ENCODE results near the gene WDR7.

WDR7 gene

DNA sequence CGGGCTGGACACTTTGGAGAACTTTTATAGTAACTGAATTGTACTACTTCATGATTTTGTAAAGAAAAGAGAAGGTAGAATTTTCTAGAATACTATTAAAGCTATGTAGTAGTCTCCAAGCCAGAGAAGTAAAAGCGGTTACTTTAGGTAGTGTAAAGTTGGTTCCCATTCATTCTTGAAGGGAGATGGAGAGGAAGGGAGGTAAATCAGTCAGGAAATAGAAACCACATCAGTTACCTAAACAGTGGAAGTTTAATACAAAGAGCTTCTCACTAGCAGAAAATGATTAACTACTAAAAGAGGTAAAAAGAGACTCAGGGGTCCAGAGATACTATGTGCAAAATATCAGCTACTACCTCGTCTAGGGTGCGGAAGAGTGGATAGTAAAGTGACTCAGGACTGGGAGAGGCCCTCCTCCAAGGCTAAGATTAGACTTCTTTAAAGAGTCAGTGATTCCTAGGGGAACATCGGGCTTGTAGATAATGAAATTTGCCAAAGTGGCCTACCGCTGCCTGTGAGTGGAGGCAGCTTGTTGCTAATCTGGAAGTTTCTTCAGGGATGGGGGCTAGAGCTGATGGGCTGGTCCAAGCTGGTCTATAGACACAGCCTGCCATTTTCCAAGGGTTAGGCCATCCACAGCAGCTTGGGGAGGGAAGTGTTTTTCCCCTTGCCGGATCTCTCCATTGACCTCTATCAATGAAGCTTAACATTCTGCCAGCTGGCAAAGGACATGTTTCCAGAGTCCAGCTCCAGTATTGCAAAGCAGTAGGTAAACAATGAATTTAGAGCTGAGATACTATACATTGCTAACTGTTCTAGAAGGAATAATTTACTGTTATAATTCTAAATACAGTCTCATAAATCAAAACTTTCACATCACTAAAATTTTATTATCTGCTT is 249.3 kb downstream of the WDR7 start:
- POLR2A ChIA-PET = no interaction called here
- no peak for TF ChIP-seq ZNF384 (IDR thresholded peaks at IDR 0.05)
- CTCF ChIA-PET = no interaction called here
- no peak for DNase-seq (ENCODE audit: extremely low spot score)

DNA sequence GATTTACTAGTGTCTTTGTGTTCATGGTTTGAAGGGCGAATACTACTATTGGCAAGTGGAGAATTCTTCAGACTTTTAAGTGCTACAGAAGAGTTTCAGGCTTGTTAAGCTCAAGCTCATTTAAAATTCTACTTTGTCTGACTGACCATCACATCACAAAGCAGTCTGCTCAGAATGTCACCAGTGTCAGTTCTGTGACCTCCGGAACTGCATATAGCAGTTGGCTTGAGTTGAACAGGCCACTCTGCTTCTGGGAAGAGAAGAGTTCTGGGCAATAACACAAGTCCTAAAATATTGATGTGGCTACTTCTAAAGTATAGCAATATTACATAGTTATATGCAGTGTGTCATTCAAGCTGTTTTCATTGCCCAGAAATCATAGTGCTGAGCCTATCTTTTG is 250.8 kb downstream of the WDR7 start:
- CTCF ChIA-PET = no interaction called here
- POLR2A ChIA-PET = no interaction called here
- no peak for DNase-seq (ENCODE audit: extremely low spot score)

DNA sequence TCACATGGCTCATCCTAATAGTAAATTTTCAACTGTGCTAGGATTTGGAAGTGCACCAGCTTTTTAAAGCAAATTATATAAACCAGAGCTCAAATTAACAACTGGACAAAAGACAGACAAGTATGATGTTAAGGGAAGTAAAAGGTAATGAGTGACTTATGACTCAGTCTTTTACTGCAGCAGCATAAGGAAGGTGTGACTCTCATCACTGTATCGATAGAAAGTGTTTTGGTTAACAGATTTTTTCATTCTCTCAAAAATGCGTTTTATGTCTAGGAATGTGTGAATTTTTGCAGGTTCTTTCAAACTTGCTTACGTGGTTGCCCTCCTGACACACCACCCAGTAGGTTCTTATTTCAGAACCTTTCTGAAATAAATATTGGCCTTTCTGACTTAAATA is 251.5 kb downstream of the WDR7 start:
- no peak for DNase-seq (ENCODE audit: extremely low spot score)
- ChIA-PET CTCF (no interaction called here), POLR2A (no interaction called here)
- TF ChIP-seq ELF4 (IDR thresholded peaks at IDR 0.05) = no peak
- no peak for TF ChIP-seq NFRKB (IDR thresholded peaks at IDR 0.05)
- no peak for TF ChIP-seq FOXA1 (IDR thresholded peaks at IDR 0.05)
- TF ChIP-seq L3MBTL2 (conservative IDR thresholded peaks at IDR 0.05) = no peak
- no peak for TF ChIP-seq HDGF (IDR thresholded peaks at IDR 0.05; ENCODE audit: borderline replicate concordance)
- no peak for TF ChIP-seq CTBP1 (IDR thresholded peaks at IDR 0.05; ENCODE audit: borderline replicate concordance)
- TF ChIP-seq FOXM1 (IDR thresholded peaks at IDR 0.05; ENCODE audit: borderline replicate concordance) = no peak
- no peak for TF ChIP-seq TARDBP (IDR thresholded peaks at IDR 0.05)

More for the DNA sequence above, 250.8 kb downstream of the WDR7 start:
- no peak for TF ChIP-seq FOXA1 (IDR thresholded peaks at IDR 0.05)

DNA sequence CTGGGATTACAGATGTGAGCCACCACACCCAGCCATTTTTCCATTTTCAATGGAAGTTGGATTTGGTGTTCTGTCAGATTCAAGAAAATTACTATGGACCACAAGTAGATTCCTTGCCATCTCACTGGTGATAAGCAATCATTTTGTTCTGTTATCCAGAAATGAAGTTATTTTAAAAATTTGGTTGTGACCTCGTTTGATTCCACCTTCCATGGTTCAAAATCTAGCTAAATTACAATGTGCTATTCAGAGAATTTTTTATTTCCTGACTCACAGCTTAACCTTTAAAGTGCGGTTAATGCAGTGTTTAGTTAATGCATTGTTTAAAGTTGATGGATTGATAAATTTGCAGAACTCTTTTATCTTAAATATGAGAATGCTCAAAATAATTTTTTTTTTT is 252.5 kb downstream of the WDR7 start:
- no peak for DNase-seq (ENCODE audit: extremely low spot score)
- no peak for TF ChIP-seq NFRKB (IDR thresholded peaks at IDR 0.05)
- TF ChIP-seq TARDBP (IDR thresholded peaks at IDR 0.05) = no peak
- TF ChIP-seq L3MBTL2 (conservative IDR thresholded peaks at IDR 0.05) = no peak
- TF ChIP-seq FOXM1 (IDR thresholded peaks at IDR 0.05; ENCODE audit: borderline replicate concordance) = no peak
- no peak for TF ChIP-seq ZNF384 (IDR thresholded peaks at IDR 0.05)
- CTCF ChIA-PET = no interaction called here
- POLR2A ChIA-PET = no interaction called here

DNA sequence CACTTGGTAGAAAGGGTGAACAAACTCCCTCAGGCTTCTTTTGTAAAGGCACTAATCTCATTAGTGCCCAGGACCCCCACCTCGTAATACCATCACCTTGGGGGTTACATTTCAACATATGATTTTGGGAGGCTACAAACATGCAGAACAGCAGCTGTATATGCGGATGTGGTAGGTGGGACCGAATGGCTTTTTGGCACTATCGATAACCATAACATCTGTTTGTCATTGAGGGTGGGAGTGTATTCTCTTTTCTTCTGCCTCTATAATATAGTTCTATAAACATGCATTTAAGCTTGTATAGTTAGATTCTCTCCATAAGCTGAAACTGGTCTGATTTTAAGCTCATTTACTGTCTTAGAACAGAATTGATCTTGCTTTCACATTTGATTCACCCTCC is 256.6 kb downstream of the WDR7 start:
- POLR2A ChIA-PET = no interaction called here
- TF ChIP-seq LEF1 (IDR thresholded peaks at IDR 0.05; ENCODE audit: borderline replicate concordance) (no peak), L3MBTL2 (conservative IDR thresholded peaks at IDR 0.05) (no peak), FOXM1 (IDR thresholded peaks at IDR 0.05; ENCODE audit: borderline replicate concordance) (no peak)
- CTCF ChIA-PET = no interaction called here
- no peak for DNase-seq (ENCODE audit: extremely low spot score)

DNA sequence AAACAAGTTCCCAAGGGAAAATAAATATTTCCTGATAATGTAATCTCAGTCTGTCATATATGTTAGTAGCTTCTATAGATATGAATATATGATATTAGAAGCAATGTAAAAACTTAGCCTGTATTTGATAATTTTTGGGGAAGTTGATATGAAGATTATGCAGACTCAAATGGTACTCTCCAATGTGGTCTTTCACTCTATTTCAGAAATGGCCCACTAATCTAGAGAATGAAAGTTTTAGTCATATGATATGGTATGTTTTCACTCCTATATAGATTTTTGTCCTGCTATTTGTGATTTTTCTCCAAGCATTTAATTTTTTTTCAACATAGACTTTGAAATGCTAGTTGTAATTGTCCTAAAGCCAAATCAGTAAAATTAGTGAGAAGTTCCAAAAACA is 259.1 kb downstream of the WDR7 start:
- no peak for DNase-seq (ENCODE audit: extremely low spot score)
- TF ChIP-seq ARNT (IDR thresholded peaks at IDR 0.05) (no peak), SUZ12 (IDR thresholded peaks at IDR 0.05) (no peak), LEF1 (IDR thresholded peaks at IDR 0.05; ENCODE audit: borderline replicate concordance) (no peak), FOXM1 (IDR thresholded peaks at IDR 0.05; ENCODE audit: borderline replicate concordance) (no peak), ELF4 (IDR thresholded peaks at IDR 0.05) (no peak), NFRKB (IDR thresholded peaks at IDR 0.05) (no peak), L3MBTL2 (conservative IDR thresholded peaks at IDR 0.05) (no peak), BHLHE40 (IDR thresholded peaks at IDR 0.05; ENCODE audit: borderline replicate concordance) (no peak), FOXK2 (IDR thresholded peaks at IDR 0.05) (no peak), ZNF384 (IDR thresholded peaks at IDR 0.05) (no peak), FOXA1 (IDR thresholded peaks at IDR 0.05) (no peak), TARDBP (IDR thresholded peaks at IDR 0.05) (no peak), HDGF (IDR thresholded peaks at IDR 0.05; ENCODE audit: borderline replicate concordance) (no peak), SP1 (IDR thresholded peaks at IDR 0.05) (no peak), CTBP1 (IDR thresholded peaks at IDR 0.05; ENCODE audit: borderline replicate concordance) (no peak)
- TF ChIP-seq, protein P1, sequence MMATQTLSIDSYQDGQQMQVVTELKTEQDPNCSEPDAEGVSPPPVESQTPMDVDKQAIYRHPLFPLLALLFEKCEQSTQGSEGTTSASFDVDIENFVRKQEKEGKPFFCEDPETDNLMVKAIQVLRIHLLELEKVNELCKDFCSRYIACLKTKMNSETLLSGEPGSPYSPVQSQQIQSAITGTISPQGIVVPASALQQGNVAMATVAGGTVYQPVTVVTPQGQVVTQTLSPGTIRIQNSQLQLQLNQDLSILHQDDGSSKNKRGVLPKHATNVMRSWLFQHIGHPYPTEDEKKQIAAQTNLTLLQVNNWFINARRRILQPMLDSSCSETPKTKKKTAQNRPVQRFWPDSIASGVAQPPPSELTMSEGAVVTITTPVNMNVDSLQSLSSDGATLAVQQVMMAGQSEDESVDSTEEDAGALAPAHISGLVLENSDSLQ (IDR thresholded peaks at IDR 0.05) = no peak
- POLR2A ChIA-PET = no interaction called here
- CTCF ChIA-PET = interaction anchor here (0.6 kb wide), 1 partner anchor 95 kb away, joined by 4 read pairs; no protein-coding TSS in a partner anchor

DNA sequence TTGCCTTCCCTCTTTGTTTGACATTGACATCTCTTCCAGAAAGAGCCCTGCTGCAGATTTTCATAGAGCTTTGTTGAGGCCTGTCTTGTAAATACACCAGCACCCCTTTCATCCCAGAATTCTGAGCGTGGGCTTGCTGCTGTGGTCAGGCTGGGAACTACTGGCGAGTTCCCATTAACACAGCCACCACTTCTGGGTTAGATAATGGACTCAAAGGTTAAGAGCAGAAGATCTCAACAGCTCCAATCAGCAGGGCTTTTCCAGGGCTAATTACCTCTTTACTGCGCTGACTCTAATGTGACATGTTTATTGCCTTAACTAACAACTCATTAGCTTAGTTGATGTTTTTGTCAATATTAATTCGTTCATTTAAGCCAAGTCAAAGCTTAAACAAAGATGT is 259.8 kb downstream of the WDR7 start:
- ChIA-PET POLR2A (no interaction called here), CTCF (no interaction called here)
- DNase-seq (ENCODE audit: extremely low spot score) = no peak
- no peak for TF ChIP-seq ELF4 (IDR thresholded peaks at IDR 0.05)
- no peak for TF ChIP-seq ZNF384 (IDR thresholded peaks at IDR 0.05)
- no peak for TF ChIP-seq ARNT (IDR thresholded peaks at IDR 0.05)
- no peak for TF ChIP-seq HDGF (IDR thresholded peaks at IDR 0.05; ENCODE audit: borderline replicate concordance)
- no peak for TF ChIP-seq FOXK2 (IDR thresholded peaks at IDR 0.05)
- no peak for TF ChIP-seq NFRKB (IDR thresholded peaks at IDR 0.05)
- TF ChIP-seq FOXM1 (IDR thresholded peaks at IDR 0.05; ENCODE audit: borderline replicate concordance) = no peak
- TF ChIP-seq LEF1 (IDR thresholded peaks at IDR 0.05; ENCODE audit: borderline replicate concordance) = no peak
- no peak for TF ChIP-seq FOXA1 (IDR thresholded peaks at IDR 0.05)
- TF ChIP-seq SP1 (IDR thresholded peaks at IDR 0.05) = no peak
- TF ChIP-seq TARDBP (IDR thresholded peaks at IDR 0.05) = no peak
- no peak for TF ChIP-seq BHLHE40 (IDR thresholded peaks at IDR 0.05; ENCODE audit: borderline replicate concordance)
- no peak for TF ChIP-seq CTBP1 (IDR thresholded peaks at IDR 0.05; ENCODE audit: borderline replicate concordance)
- TF ChIP-seq L3MBTL2 (conservative IDR thresholded peaks at IDR 0.05) = no peak

DNA sequence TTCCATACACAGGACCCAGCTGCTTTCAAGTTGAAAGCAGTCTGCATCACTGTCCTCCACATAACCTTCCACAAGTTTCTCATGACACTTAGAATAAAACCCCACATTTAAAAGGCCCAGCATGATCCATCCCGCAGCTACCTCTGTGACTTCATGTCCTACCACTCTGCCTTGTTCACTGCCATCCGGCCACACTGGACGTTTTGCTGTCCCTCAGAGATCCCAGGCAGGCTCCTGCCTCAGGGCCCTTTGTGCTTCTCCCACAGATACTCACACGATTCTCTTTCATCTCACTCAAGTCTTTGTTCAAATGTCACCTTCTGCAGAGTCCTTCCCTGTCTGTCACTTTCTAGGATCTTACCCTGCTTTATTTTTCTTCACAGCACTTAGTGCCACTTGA is 262.8 kb downstream of the WDR7 start:
- no peak for DNase-seq (ENCODE audit: extremely low spot score)
- ChIA-PET CTCF (interaction anchor here (0.6 kb wide), 1 partner anchor 1418 kb away, joined by 5 read pairs; no protein-coding TSS in a partner anchor), POLR2A (no interaction called here)
- no peak for TF ChIP-seq ARNT (IDR thresholded peaks at IDR 0.05)
- TF ChIP-seq NFRKB (IDR thresholded peaks at IDR 0.05) = no peak
- TF ChIP-seq FOXK2 (IDR thresholded peaks at IDR 0.05) = no peak
- no peak for TF ChIP-seq L3MBTL2 (conservative IDR thresholded peaks at IDR 0.05)
- TF ChIP-seq TARDBP (IDR thresholded peaks at IDR 0.05) = no peak
- TF ChIP-seq, protein P1 (IDR thresholded peaks at IDR 0.05) = peak; percentile 50; the same call in 1 of the 2 replicates
- TF ChIP-seq FOXM1 (IDR thresholded peaks at IDR 0.05; ENCODE audit: borderline replicate concordance) = no peak
- TF ChIP-seq CTBP1 (IDR thresholded peaks at IDR 0.05; ENCODE audit: borderline replicate concordance) = no peak
